Panc1 (cell line): Measurements from ENCODE around the gene ARHGAP12. TPM values are rescaled to one million over a fixed set of nuclear protein-coding genes. Genes with fewer than 3 reads are reported as not detected.

Source experiments
- ATAC-seq: fragments of 200-7000 bp; cut with Tn5 transposase; 2 replicates; pipeline ENCODE4 v1.9.1; 2020; ENCODE audit warnings: mild to moderate bottlenecking, moderate library complexity
- BruUV-seq: library from RNA; stranded (reverse); fragments of 400-500 nt; replicated peaks from 2 replicates; lab custom pipeline; 2021; lab: Mats Ljungman, UMichigan
- CTCF ChIA-PET: fragments of 300-600 bp; sonication (Branson Sonifier 250); formaldehyde crosslinking; loops from one replicate; lab custom pipeline; 2022; ENCODE audit warnings: antibody characterized with exemption; lab: Charles Lee
- POLR2A ChIA-PET: fragments of 300-600 bp; sonication (Branson Sonifier 250); formaldehyde crosslinking; loops from one replicate; lab custom pipeline; 2022; ENCODE audit warnings: antibody characterized with exemption; lab: Charles Lee
- DNase-seq: peaks from one replicate; pipeline ENCODE4 v3.0.0-alpha.2; 2010; ENCODE audit warnings: low read depth, low spot score
- H3K27ac ChIP-seq: 2 replicates; pipeline ENCODE4 v1.5.1; 2011; ENCODE audit warnings: mild to moderate bottlenecking, low read length, inconsistent platforms
- H3K27me3 ChIP-seq: fragments of 200-500 bp; sonication (Bioruptor generic); 2 replicates; pipeline ENCODE4 v1.6.0; 2014; ENCODE audit warnings: low read length, inconsistent platforms; ENCODE audit not compliant: control insufficient read depth, insufficient read depth
- H3K36me3 ChIP-seq: fragments of 200-500 bp; sonication (Bioruptor generic); 2 replicates; pipeline ENCODE4 v1.5.1; 2014; ENCODE audit warnings: inconsistent platforms, mild to moderate bottlenecking, low read length, moderate library complexity; ENCODE audit not compliant: control insufficient read depth, insufficient read depth
- H3K4me1 ChIP-seq: 2 replicates; pipeline ENCODE4 v1.5.1; 2011; ENCODE audit warnings: inconsistent platforms, mild to moderate bottlenecking, low read length, moderate library complexity; ENCODE audit not compliant: control insufficient read depth, insufficient read depth
- H3K4me3 ChIP-seq, 2 experiments: 2 replicates each; pipeline ENCODE4 v1.5.1; 2011 to 2012; ENCODE audit warnings: low read depth in 2 of 2, low read length in 2 of 2, mild to moderate bottlenecking in 2 of 2, inconsistent platforms in 1 of 2, moderate library complexity in 1 of 2
- H3K9me3 ChIP-seq: fragments of 200-500 bp; sonication (Bioruptor generic); 2 replicates; pipeline ENCODE4 v1.5.1; 2014; ENCODE audit warnings: low read depth, mild to moderate bottlenecking, inconsistent platforms, low read length, moderate library complexity; ENCODE audit not compliant: control insufficient read depth, insufficient read depth
- POLR2AphosphoS5 ChIP-seq: IDR thresholded peaks from 2 replicates; pipeline ENCODE4 v1.6.1; 2012; ENCODE audit warnings: mild to moderate bottlenecking, low read depth, low read length, moderate library complexity
- SIN3A ChIP-seq: IDR thresholded peaks from 2 replicates; pipeline ENCODE4 v1.6.1; 2012; ENCODE audit warnings: low read depth, mild to moderate bottlenecking, low read length, moderate library complexity, borderline replicate concordance; ENCODE audit not compliant: insufficient read depth
- TCF7L2 ChIP-seq: IDR thresholded peaks from 2 replicates; pipeline ENCODE4 v1.6.1; 2011; ENCODE audit warnings: mild to moderate bottlenecking, low read depth, low read length, inconsistent platforms
- in situ Hi-C: cut with HindIII; loops from 2 replicates; pipeline ENCODE4 v1.10.0; 2016; ENCODE audit warnings: low sequenced_read_pairs, low pct_unique_long_range_greater_than_20kb
- intact Hi-C: fragments of 100-400 bp; cut with micrococcal nuclease; formaldehyde crosslinking; loops from one replicate; pipeline ENCODE4 v1.10.0; 2022; ENCODE audit not compliant: unreplicated experiment
- total RNA-seq: library from RNA; stranded (reverse); gene quantifications from one replicate; pipeline ENCODE4 v1.2.1, GENCODE V29; 2021; ENCODE audit not compliant: unreplicated experiment
- TF ChIP-seq, protein P1 (sequence below): fragments of 450-650 bp; IDR thresholded peaks from 2 replicates; pipeline ENCODE4 v1.5.1; 2017; ENCODE audit warnings: mild to moderate bottlenecking
- TF ChIP-seq, protein P2 (sequence below), 2 experiments: IDR thresholded peaks; 2 replicates each; pipeline ENCODE4 v1.6.1; 2011 to 2012; ENCODE audit warnings: low read depth in 2 of 2, control low read depth in 1 of 2, low read length in 1 of 2, mild to moderate bottlenecking in 1 of 2, moderate library complexity in 1 of 2; ENCODE audit not compliant: insufficient read depth in 1 of 2

The ARHGAP12 gene
- total RNA-seq, 1 experiment from 2014 or later, result 22.9 TPM

DNA sequence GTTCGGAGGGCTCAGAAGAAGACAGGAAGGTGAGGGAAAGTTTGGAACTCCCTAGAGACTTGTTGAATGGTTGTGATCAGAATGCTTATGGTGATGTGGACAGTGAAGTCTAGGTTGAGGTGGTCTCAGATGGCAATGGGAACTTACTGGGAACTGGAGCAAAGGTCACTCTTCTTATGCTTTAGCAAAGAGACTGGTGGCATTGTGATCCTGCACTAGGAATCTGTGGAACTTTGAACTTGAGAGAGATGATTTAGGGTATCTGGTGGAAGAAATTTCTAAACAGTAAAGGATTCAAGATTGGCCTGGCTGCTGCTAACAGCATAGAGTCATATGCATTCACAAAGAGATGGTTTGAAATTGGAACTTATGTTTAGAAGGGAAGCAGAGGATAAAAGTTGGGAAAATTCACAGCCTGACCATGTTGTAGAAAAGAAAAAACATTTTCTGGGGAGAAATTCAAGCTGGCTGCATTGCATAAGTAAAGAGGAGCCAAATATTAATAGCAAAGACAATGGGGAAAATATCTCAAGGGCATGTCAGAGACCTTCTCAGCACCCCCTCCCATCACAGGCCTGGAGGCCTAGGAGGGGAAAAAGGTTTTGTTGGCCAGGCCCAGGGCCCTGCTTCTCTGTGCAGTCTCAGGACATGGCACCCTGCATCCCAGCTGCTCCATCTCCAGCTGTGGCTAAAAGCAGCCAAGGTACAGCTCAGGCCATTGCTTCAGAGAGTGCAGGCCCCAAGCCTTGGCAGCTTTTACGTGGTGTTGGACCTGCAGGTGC, 26.0 kb upstream of the ARHGAP12 start:
- TF ChIP-seq POLR2AphosphoS5 (no peak), TCF7L2 (no peak), SIN3A (no peak)
- TF ChIP-seq, protein P1, sequence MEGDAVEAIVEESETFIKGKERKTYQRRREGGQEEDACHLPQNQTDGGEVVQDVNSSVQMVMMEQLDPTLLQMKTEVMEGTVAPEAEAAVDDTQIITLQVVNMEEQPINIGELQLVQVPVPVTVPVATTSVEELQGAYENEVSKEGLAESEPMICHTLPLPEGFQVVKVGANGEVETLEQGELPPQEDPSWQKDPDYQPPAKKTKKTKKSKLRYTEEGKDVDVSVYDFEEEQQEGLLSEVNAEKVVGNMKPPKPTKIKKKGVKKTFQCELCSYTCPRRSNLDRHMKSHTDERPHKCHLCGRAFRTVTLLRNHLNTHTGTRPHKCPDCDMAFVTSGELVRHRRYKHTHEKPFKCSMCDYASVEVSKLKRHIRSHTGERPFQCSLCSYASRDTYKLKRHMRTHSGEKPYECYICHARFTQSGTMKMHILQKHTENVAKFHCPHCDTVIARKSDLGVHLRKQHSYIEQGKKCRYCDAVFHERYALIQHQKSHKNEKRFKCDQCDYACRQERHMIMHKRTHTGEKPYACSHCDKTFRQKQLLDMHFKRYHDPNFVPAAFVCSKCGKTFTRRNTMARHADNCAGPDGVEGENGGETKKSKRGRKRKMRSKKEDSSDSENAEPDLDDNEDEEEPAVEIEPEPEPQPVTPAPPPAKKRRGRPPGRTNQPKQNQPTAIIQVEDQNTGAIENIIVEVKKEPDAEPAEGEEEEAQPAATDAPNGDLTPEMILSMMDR, result no peak
- TF ChIP-seq, protein P2, sequence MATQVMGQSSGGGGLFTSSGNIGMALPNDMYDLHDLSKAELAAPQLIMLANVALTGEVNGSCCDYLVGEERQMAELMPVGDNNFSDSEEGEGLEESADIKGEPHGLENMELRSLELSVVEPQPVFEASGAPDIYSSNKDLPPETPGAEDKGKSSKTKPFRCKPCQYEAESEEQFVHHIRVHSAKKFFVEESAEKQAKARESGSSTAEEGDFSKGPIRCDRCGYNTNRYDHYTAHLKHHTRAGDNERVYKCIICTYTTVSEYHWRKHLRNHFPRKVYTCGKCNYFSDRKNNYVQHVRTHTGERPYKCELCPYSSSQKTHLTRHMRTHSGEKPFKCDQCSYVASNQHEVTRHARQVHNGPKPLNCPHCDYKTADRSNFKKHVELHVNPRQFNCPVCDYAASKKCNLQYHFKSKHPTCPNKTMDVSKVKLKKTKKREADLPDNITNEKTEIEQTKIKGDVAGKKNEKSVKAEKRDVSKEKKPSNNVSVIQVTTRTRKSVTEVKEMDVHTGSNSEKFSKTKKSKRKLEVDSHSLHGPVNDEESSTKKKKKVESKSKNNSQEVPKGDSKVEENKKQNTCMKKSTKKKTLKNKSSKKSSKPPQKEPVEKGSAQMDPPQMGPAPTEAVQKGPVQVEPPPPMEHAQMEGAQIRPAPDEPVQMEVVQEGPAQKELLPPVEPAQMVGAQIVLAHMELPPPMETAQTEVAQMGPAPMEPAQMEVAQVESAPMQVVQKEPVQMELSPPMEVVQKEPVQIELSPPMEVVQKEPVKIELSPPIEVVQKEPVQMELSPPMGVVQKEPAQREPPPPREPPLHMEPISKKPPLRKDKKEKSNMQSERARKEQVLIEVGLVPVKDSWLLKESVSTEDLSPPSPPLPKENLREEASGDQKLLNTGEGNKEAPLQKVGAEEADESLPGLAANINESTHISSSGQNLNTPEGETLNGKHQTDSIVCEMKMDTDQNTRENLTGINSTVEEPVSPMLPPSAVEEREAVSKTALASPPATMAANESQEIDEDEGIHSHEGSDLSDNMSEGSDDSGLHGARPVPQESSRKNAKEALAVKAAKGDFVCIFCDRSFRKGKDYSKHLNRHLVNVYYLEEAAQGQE (IDR thresholded peaks at IDR 0.05; ENCODE audit: insufficient read depth in 1 of 2, low read depth in 2 of 2, low read length in 1 of 2), result no peak
- H3K27me3 ChIP-seq, result no peaks in the 10 kb centered on the region

GRCh38 chr10:31953480-31953879, 24.8 kb upstream of the ARHGAP12 start:
- DNase-seq (no peak), ATAC-seq (no peak)
- no TSS peak for BruUV-seq
- ChIA-PET CTCF (no interaction called here), POLR2A (no interaction called here)
- H3K4me3 ChIP-seq, result no peak overlapping the region
- no peaks in the 10 kb centered on the region for H3K36me3 ChIP-seq
- no peaks in the 10 kb centered on the region for H3K4me1 ChIP-seq
- no peaks in the 10 kb centered on the region for H3K9me3 ChIP-seq
- intact Hi-C loops, result no loop called here
- TF ChIP-seq, protein P1, result no peak
- TF ChIP-seq, protein P2 (IDR thresholded peaks at IDR 0.05; ENCODE audit: insufficient read depth in 1 of 2, low read depth in 2 of 2, low read length in 1 of 2), result no peak
- no peak for TF ChIP-seq SIN3A
- no peak for TF ChIP-seq TCF7L2
- no peaks in the 10 kb centered on the region for H3K27me3 ChIP-seq
- no peak overlapping the region for H3K27ac ChIP-seq
- in situ Hi-C loops, result no loop called here

More for the DNA sequence above, 26.0 kb upstream of the ARHGAP12 start:
- H3K9me3 ChIP-seq, result no peaks in the 10 kb centered on the region
- no peaks in the 10 kb centered on the region for H3K36me3 ChIP-seq
- no peak overlapping the region for H3K27ac ChIP-seq
- H3K4me3 ChIP-seq, result no peak overlapping the region
- in situ Hi-C loops (no loop called here), intact Hi-C loops (no loop called here)
- ChIA-PET POLR2A (no interaction called here), CTCF (no interaction called here)
- no peaks in the 10 kb centered on the region for H3K4me1 ChIP-seq
- no peak for DNase-seq
- no TSS peak for BruUV-seq
- ATAC-seq, result no peak
